Kidney capillary endothelial cell (primary cell): ENCODE measurements around the gene ZNF784.

ENCODE experiments used
- DNase-seq: peaks from one replicate; pipeline ENCODE4 v3.0.0-alpha.2; 2018; ENCODE audit warnings: low spot score

Gene ZNF784

DNA sequence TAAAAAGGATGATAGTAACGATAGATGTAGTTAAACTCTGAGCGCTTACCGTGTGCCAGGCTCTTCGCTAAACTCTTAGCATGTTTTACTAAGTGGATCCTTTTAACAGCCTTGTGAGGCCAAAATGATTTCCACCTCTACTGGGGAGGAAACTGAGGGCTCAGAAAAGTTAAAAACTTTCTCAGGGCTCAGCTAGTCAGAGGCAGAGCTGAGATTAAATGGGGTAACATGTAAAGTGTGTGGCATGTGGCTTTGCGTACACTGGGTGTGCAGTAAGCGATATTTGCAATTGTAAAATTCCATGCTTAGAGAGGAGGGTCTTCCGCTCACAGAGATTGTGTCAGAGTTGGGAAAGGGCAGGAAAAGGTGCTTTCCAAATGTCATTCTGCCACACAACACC, 32.2 kb upstream of the ZNF784 start:
- no peak for DNase-seq

DNA sequence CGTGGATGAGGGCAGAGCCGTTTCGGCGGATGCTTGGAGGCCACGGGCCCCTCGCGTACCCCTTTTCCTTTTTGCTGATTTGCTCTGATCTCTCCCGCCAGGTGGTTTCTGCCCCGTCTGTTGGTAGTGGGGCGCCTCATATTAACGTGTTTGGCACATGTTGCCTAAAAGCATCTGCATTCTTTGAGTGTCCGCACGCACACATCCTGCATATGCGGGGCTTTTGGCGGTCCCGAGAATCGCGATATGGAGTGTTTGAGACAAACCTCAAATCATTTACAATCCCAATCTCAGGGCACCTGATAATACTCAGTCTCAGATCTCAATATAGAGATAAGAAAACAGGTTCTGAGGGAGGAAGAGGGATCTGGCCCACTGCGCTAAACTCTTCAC, 31.3 kb upstream of the ZNF784 start:
- DNase-seq = no peak

DNA sequence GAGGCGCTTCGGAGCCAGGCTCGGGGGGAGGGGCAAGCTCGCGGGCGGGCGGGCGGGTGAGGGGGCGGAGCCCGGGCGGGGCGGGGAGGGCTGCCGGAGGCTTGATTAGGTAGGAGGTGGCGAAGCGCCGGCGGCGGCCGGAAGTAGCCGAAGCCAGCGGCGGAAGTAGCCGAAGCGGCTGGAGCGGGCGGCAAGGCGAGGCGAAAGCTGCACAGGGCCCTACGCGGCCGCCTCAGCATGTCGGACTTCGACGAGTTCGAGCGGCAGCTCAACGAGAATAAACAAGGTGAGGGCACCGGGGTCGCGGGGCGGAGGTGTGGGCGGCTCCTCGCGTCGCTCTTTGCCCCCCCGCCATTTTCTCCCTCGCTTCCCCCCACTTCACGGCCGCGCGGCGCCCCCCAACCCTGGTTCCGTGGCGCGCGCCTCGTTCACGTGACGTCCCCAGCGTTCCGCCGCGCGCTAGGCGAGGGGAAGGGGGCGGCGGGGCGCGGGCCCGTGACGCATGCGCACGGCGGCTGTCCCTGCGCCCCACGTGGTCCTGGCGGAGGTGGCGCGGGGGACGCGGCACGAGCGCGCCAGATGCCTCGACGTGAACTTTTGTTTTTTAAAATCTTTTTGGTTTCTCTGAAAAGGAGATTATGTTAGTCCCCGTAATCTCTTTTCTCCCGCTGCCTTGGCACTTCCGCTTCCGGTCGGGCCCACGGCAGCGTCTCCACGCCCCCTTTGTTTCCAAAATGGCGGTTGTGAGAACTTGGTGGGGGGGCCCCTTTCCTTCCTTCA, 30.7 kb upstream of the ZNF784 start, which contains the start of gene U2AF2:
Gene U2AF2, plus strand, starts transcription at position 168 of the 780 bp plus-strand sequence. Its CDS starts 70 bp downstream, at position 238.
- peak; percentile 89 for DNase-seq

DNA sequence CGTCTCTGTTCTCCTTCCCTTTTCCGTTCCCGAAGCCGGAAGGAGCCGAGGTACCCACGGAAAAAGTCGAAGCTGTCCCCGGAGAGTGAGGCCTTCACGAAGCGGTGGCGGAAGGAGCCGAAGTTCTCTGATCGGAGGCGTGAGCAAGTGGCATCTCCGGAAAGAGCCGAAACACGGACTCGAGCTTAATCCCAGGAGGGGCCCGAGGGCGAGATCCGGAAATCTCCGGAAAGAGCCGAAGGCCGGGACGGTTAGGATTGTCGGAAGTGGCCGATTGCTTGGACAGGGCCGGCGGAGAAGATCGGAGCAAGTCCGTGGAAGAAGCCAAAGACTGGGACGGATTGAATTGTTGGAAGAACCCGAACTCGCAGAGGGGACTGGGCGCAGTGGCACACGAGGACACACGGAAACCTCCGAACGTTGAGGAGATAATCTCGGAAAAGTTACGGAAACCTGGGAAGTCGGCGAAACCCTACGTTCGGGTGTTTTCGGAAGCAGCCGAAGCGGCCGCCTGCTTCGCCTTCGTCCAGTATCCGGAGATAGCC, 30.0 kb upstream of the ZNF784 start:
- DNase-seq = peak; percentile 99

DNA sequence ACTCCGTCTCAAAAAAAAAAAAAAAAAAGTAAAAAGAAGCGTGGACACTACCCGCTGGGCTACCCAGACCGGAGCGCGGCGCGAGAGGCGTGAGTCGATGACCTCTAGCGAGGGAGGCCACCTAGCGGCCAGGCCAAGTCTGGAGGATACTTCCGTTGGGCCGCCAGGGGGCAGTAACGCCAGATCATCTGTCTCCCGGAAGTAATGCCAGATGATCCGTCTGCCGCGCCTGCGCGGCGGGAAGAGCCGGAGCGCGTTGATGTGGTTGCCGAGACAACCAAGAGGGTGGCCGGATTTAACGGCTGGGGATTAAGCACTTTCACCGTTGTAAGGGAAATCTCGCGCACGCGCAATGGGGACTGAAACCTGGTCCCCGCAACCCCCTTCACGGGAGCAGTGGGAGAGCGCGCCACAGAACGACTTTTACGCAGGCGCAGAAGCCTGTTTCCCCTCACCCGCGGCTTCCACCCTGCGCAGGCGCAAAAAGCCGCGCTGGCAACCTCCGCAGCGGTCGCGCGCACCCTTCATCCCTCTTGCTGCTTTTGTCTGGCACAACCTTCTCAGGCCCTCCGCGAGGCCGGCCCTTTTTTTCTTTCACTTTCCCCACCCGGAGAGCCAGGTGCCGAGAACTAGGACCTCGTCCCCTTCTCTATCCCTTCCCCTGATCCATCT, 29.4 kb upstream of the ZNF784 start:
- DNase-seq = peak; percentile 98

DNA sequence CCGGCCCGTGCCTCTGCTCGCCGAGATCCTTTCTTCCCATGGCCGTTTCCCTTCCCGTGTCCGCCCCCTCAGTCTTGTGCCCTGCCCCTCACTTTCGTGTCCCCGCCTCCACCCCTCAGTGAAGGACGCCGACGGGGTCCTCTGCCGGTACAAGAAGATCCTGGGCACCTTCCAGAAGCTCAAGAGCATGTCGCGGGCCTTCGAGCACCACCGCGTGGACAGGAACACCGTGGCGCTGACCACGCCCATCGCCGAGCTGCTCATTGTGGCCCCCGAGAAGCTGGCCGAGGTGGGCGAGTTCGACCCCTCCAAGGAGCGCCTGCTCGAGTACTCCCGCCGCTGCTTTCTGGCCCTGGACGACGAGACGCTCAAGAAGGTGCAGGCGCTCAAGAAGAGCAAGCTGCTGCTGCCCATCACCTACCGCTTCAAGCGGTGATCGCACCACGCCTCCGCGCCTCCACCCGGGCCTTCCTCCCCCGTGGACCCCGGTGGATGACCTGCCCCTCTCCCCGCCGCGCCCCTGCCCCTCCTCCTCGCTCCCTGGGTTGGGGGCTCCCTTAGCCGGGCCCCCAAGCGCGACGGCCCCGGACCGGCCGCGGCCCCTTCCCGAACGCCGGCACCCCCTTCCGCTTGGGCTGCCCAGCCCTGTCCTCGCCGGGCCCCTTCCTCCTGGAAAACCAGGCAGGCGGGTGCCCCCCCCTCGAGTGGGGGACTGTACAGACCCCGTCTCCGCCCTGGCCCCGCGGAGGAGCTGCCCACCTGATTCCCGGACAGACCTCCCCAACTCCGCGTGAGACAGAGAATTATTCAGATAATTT, 28.2 kb upstream of the ZNF784 start:
- DNase-seq = no peak

DNA sequence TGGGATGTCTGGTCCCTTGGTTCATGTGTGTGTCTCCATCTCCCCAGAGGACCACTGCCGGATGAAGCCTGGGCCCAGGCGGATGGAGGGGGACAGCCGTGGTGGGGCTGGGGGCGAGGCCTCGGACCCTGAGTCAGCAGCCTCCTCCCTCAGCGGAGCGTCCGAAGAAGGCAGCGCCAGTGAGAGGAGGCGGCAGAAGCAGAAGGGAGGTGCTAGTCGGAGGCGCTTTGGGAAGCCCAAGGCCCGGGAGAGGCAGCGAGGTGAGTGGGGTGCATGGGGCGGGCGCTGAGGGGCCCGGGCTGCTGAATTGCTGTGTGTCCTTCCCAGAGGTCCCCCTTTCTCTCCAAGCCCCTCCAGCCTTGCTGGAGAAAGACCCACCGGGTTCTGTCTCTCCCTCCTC, 26.9 kb upstream of the ZNF784 start:
- no peak for DNase-seq

DNA sequence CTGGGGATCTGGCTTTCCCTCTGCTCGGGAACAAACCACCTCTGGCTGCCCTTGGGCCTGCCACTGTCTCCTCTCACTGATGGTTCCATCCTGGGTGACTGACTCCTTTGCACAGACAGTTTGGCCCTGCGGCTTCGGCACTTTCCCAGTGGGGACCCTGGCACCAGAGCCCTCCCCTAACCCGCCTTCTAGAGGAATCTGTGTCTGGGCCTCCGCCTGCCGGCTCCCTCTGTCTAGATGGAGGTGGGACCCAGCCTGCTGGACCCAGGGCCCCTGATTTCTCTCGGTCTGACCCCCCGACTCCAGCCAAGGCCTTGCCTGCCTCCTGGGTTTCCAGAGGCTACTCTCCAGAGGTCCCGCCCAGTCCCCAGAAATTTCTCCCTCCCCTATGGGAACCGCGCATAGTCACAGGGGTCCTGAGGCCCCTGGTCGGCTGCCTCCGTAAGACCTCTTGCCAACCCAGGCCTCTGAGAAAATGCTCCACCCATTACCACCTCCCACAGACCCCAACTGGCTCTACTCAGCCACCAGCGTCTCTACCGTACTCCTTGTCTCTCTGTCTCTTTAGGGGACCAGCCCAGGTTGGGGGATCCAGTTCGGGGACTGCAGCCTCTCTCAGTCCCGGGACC, 26.4 kb upstream of the ZNF784 start:
- DNase-seq = no peak

DNA sequence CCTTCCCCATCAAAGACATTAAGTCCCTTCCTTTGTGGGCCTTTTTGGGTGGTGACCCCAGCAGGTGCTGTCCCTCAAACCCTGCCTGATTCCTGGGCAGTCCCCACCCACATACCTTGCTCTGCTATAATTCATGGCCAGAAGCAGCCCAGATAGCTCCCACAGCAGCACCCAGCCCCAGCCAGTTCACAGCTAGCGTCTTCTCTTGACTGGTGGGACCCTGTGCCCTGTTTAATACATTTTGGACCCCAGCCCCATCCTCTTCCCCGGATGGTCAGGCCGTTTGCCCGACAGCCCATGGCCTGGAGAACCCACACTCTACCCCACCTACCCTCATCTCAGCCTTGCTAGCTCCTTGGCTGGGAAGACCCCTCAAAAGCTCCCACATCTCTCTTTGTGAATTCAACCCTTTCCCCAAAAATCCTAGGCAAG, 25.8 kb upstream of the ZNF784 start:
- DNase-seq = no peak

DNA sequence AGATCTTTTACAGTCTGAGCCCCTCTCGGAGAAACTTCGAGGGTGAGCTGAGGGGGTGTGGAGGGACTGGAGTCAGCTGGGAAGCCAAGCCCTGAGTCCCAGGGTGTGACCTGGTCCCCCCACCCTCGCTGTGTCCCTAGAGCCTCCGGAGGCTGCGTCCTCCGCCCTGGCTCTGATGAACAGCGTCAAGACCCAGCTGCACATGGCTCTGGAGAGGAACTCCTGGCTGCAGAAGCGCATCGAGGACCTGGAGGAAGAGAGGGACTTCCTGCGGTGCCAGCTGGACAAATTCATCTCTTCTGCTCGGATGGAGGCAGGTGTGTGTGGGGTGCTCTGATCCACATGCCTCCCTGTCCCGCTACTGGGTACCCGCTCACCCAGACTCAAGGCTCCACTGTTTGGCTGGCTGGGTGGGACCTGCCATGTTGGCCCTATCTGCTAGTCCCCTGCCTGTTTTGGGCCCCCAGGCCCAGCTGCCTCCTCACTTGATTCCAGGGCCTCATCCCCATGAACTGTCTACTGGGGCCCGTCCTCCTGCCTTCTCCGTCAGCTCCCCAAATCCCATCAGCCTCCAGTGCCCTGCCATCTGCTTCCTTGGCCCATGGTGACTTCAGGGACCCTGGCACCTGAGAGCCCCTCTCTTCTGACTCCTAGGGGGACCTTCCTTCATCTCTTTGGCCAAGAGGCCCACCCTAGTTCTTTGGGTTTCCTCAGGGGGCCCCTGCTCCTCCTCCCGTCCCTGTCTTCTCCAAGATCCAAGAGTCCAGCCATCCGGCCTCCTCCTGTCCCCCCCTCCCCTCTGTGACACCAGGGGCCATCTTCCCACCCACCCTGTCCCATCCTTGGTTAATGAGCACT, 25.1 kb upstream of the ZNF784 start:
- no peak for DNase-seq

DNA sequence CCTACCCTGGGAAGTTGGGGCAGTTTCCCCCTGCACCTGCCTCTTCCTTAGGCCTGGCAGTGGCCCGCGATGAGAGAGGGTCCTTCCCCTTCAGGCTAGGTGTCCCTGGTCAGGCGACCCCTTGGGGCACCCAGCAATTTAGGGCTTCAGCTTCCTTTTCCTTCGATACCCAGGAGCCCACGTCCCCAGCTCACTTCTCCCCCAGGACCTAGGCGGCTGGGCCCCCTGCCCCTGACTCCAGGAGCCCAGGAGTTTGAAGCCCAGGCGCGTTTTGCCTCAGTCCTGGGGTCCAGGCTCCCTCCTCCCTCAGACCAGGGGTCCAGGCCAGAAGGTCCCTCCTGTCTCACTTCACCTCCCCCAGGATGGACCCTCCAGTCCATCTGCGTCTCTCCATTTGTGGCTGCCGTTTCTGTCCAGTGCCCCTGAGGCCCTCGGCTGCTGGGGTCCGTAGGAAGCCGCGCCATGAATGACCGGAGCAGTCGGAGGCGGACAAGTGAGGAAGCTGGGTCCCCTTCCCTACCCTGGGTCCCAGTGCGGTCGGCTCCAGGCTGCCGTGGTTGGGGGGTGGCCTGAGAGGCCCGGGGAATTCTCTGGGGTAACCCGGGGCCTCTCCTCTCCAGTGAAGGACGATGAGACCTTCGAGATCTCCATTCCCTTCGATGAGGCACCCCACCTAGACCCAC, 24.4 kb upstream of the ZNF784 start:
- no peak for DNase-seq

DNA sequence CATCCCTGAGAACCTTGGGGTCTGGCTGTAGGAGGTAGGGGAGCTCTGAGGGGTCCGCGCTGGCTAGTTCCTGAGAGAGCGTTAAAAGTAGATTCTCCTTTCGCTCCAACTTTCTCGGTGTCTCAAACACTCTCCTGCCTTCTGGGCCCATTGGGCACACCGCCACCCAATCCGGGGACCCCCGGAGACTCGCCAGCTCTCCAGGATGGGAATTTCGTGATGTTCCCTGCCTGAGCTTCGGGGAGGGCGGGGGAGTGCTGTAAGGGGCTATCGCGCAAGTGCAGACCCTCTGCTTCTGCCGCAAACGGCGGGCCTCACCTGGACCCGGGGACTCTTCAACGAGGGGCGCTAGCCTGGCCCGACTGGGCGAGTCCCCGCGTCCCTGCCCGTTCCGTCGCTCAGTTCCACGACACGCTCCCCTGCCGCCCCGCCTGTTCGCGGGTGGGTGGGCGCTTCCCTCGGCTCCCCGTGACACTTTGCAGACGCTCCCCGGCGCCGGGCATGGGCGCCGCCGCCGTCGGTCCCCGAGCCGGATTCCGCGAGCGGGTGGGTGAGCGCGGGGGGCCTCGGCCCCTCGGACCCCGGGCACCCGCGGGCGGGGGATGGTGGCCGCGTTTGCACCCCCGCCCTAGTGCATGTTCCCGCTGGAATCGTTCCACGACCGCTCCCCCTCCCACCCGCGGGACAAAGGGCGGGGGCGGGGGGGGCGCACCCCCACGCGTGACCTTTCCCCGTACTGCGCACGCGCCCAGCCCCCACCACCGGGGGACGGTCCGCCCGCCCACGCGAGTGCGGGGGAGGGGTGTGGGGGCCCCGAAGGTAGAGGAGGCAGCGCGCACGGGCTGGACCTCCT, 23.6 kb upstream of the ZNF784 start, which contains the start of gene CCDC106:
Gene CCDC106, plus strand, starts transcription at position 481 of the 853 bp plus-strand sequence. CDS start 835 bp downstream, outside the sequence.
- no peak for DNase-seq

DNA sequence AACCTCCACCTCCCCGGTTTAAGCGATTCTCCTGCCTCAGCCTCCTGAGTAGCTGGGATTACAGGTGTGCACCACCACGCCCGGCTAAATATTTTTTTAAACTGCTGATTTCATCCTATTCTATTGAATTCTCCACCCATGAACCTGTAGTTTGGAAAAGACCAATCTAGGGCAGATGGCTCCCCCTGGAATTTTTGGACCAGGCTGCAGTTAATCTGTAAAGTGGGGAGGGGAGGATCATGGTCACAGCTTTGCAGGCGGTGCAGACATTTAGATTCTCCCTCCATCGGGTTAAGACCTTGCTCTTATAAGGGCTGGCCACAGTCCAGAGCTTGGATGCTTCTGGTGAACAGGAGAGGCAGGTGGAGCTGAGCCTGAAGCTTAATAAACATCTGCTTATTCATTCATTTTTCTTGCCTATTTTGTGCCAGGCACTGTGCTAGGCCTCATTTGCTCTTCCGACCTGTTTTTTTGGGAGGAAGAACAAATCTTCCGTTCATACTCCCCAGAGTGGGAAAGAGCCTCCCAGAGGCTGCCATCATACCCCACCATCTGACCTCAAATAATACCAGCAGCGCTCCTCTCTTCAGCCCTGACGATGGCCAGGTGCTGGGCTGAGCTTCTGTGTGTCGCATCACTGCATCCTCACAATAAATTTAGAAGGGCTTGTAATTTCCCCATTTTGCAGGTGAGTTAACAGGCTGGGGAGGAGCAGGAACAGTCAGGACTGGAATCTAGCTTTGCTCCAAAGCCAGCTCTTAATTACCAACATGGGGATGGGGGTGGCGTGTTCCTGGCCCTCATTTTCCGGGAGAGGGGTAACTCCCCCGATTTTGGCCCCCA, 22.7 kb upstream of the ZNF784 start:
- no peak for DNase-seq

DNA sequence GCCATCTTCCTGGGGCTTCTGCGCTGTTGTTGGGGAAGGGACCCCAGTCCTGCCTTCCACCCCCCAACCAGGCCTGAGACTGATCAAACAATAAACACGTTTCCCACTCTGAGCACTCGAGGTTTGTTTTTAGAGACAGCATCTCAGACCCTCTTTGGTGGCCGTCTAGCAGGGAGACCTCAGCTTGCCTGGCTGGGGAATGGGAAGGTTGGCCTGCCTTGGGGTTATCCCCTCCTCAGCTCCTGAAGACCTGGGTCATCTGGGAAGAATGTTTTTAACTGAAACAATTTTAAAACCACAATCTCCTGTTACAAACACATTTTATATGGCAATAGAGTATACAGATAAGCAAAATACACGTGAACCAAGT, 21.1 kb upstream of the ZNF784 start:
- no peak for DNase-seq

DNA sequence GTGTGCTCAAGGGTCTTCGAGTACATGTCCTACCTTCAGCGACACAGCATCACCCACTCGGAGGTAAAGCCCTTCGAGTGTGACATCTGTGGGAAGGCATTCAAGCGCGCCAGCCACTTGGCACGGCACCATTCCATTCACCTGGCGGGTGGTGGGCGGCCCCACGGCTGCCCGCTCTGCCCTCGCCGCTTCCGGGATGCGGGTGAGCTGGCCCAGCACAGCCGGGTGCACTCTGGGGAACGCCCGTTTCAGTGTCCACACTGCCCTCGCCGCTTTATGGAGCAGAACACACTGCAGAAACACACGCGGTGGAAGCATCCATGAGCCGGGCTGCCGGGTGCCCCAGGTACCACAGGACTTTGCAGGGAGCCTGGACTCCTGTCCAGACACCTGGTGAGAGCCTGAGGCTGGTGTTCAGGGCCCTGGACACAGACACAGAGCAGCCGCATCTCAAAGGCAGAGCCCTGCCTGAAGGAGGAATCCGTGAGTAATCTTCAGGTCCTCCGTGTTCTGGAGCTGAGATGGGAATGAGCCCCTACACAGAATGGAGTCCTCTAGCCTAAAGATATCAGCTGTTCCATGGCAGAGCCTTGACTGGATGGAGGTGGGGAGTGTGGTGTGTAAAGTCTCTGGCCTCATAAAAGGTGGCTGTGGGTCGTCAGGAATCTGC, 20.6 kb upstream of the ZNF784 start:
- no peak for DNase-seq

DNA sequence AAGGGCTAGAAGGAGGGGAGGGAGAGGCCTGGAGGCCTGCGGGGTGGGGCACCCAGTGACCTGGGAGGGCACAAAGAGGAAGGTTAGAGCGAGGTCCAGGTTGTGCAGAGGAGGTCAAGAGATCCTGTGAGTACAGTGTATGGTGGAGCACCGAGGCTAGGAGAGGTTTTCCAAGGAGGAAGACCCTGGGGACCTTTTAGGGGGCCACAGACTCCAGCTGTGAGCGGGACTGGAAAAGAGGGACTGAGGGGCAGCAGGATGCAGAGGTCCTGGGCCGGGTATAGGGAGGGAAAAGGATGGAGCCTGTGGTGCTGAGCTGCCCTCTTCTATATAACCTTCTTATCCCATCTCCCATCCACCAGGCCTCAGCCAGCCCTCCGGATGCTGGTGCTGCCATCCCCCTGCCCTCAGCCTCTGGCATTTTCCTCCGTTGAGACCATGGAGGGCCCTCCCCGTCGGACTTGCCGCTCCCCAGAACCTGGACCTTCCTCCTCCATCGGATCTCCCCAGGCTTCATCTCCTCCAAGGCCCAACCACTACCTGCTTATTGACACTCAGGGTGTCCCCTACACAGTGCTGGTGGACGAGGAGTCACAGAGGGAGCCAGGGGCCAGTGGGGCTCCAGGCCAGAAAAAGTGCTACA, 19.9 kb upstream of the ZNF784 start:
- DNase-seq = no peak

DNA sequence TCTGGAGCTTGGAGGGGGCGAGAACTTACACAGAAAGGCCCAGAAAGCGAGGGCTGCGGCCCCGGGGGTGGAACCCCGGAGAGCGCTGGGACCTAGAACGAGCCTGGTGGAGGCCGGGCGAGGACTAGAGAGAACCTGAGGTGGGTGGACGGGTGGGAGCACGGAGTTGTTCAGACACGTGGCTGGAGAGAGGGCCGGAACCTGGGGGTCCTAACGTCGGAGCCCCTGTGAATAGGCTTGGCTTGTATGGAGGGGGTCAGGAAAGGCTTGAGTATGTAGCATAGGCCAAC, 19.5 kb upstream of the ZNF784 start:
- DNase-seq = no peak
